ENCODE results near the gene SF3A2.
A peak's percentile ranks its signal among the peaks of the same experiment; 100 is the strongest.

The SF3A2 gene

GRCh38 chr19:2266183-2266993 is 29.8 kb downstream of the SF3A2 start:
- peak; percentile 82 for DNase-seq (ENCODE audit: low read depth)
- TF ChIP-seq CTCF (IDR thresholded peaks at IDR 0.05; ENCODE audit: low read length, missing control alignments): no peak
- no peak overlapping the region for H3K4me3 ChIP-seq (replicated peaks; ENCODE audit: low read depth, low read length)

DNA sequence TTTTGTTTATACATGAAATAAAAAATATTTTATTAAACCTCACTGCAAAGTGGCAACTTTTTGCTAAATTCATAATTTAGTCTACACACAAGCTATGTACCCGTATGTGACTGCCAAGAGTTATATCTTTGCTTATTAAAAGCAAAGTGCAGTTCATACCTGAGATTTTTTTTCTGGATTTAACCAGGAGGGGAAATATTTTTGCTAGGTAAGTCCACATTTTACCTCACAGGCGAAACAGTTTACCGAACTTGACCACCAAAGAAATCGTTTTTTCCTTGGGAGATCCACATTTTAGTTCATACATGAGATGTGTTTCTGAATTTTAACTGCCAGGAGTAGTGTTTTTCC is 31.8 kb downstream of the SF3A2 start:
- no peak for TF ChIP-seq CTCF (IDR thresholded peaks at IDR 0.05; ENCODE audit: low read length, missing control alignments)
- peak overlapping the region; percentile 68 for H3K4me3 ChIP-seq (replicated peaks; ENCODE audit: low read depth, low read length)
- DNase-seq (ENCODE audit: low read depth): no peak

GRCh38 chr19:2268861-2269243 is 32.2 kb downstream of the SF3A2 start:
- TF ChIP-seq CTCF (IDR thresholded peaks at IDR 0.05; ENCODE audit: low read length, missing control alignments): no peak
- H3K4me3 ChIP-seq (replicated peaks; ENCODE audit: low read depth, low read length): peak overlapping the region; percentile 68
- no peak for DNase-seq (ENCODE audit: low read depth)

- DNase-seq (ENCODE audit: low read depth): peak; percentile 97
- H3K4me3 ChIP-seq (replicated peaks; ENCODE audit: low read depth, low read length): peak overlapping the region; percentile 97
- no peak for TF ChIP-seq CTCF (IDR thresholded peaks at IDR 0.05; ENCODE audit: low read length, missing control alignments)
These were observed 32.9 kb downstream of the SF3A2 start for GRCh38 chr19:2269244-2270156.

GRCh38 chr19:2270157-2270422 is 33.5 kb downstream of the SF3A2 start:
- peak overlapping the region; percentile 97 for H3K4me3 ChIP-seq (replicated peaks; ENCODE audit: low read depth, low read length)
- TF ChIP-seq CTCF (IDR thresholded peaks at IDR 0.05; ENCODE audit: low read length, missing control alignments): no peak
- no peak for DNase-seq (ENCODE audit: low read depth)

DNA sequence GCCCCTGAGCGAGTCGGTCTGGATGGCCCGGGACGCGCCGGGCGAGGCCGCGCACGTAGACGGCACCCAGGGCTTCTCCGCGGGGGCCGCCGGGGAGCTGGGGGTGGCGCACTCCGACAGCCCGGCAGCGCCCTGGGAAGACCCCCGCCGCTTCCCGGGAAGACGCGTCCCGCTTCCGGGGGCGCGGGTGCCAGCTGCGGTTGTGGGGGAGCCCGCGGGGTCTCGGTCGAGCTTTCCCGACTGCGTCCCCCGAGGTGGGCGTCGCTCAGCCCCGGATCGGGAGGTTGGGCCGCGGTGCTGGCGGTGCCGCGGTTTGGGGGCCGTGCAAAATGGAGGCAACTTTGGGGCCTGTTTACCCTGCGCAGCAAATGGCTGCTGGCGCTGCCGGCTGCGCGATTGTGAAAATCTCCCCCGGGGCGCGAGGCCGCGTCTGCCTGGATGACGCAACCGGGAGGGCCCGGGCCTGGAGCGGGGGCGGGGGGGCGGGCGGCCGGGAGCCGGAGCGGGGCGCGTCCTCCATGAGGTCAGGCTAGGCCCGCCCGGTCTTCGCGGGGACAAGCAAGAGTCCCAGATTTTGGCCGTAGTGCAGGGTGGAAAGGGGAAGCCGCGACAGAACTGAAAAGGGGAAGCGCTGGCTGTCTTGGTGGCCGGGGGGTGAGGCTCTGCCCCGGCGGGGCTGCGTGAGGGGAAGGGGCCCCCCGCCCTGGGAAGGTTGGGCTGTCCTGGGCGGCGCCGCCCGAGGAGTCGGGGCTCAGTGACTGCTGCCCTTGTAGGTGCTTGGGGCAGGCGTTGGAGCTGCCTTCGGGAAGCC is 34.0 kb downstream of the SF3A2 start:
- H3K4me3 ChIP-seq (replicated peaks; ENCODE audit: low read depth, low read length): peak overlapping the region; percentile 97
- peak; percentile 89 for DNase-seq (ENCODE audit: low read depth)
- TF ChIP-seq CTCF (IDR thresholded peaks at IDR 0.05; ENCODE audit: low read length, missing control alignments): no peak

All from fibroblast of pulmonary artery (primary cell).